ENCODE measurements around the gene NKAIN2. TPM values are rescaled to one million over a fixed set of nuclear protein-coding genes. Genes with fewer than 3 reads are reported as not detected.
"Not testable (repeated sequence)": the region's sequence is repeated elsewhere in the genome, so short reads cannot be mapped to it uniquely, and the experiment has no call there.

Gene NKAIN2
- total RNA-seq, 1 donor from 2014 or later: 4.0 TPM

- peaks cover 4% of the 10 kb centered on the region for H3K9me3 Mint-ChIP-seq (ENCODE audit: low read depth)
- H3K27me3 Mint-ChIP-seq (ENCODE audit: low read depth): no peaks in the 10 kb centered on the region
- no peak for DNase-seq (ENCODE audit: low spot score)
- H3K4me3 Mint-ChIP-seq (ENCODE audit: unreplicated experiment): no peak overlapping the region
- no peak overlapping the region for H3K27ac Mint-ChIP-seq (ENCODE audit: unreplicated experiment)
- H3K36me3 Mint-ChIP-seq (ENCODE audit: low read depth): no peaks in the 10 kb centered on the region
- TF ChIP-seq, protein P1, sequence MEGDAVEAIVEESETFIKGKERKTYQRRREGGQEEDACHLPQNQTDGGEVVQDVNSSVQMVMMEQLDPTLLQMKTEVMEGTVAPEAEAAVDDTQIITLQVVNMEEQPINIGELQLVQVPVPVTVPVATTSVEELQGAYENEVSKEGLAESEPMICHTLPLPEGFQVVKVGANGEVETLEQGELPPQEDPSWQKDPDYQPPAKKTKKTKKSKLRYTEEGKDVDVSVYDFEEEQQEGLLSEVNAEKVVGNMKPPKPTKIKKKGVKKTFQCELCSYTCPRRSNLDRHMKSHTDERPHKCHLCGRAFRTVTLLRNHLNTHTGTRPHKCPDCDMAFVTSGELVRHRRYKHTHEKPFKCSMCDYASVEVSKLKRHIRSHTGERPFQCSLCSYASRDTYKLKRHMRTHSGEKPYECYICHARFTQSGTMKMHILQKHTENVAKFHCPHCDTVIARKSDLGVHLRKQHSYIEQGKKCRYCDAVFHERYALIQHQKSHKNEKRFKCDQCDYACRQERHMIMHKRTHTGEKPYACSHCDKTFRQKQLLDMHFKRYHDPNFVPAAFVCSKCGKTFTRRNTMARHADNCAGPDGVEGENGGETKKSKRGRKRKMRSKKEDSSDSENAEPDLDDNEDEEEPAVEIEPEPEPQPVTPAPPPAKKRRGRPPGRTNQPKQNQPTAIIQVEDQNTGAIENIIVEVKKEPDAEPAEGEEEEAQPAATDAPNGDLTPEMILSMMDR (IDR thresholded peaks at IDR 0.05): no peak
- no peaks in the 10 kb centered on the region for H3K4me1 Mint-ChIP-seq (ENCODE audit: low read depth)
Measured at GRCh38 chr6:124010574-124010973, 206.9 kb downstream of the NKAIN2 start.

- Mint-ChIP-seq H3K4me1 (ENCODE audit: low read depth) (no peaks in the 10 kb centered on the region), H3K27ac (ENCODE audit: unreplicated experiment) (no peak overlapping the region), H3K4me3 (ENCODE audit: unreplicated experiment) (no peak overlapping the region), H3K9me3 (ENCODE audit: low read depth) (peaks cover 4% of the 10 kb centered on the region), H3K36me3 (ENCODE audit: low read depth) (no peaks in the 10 kb centered on the region), H3K27me3 (ENCODE audit: low read depth) (no peaks in the 10 kb centered on the region)
- TF ChIP-seq, protein P1 (IDR thresholded peaks at IDR 0.05): no peak
- DNase-seq (ENCODE audit: low spot score): no peak
Measured at GRCh38 chr6:124011180-124011579, 207.5 kb downstream of the NKAIN2 start.

GRCh38 chr6:124022051-124022450, 218.4 kb downstream of the NKAIN2 start:
- not testable (repeated sequence) for DNase-seq (ENCODE audit: low spot score); H3K36me3 Mint-ChIP-seq (ENCODE audit: low read depth); H3K27ac Mint-ChIP-seq (ENCODE audit: unreplicated experiment); H3K4me1 Mint-ChIP-seq (ENCODE audit: low read depth); H3K4me3 Mint-ChIP-seq (ENCODE audit: unreplicated experiment); H3K9me3 Mint-ChIP-seq (ENCODE audit: low read depth); H3K27me3 Mint-ChIP-seq (ENCODE audit: low read depth)

GRCh38 chr6:124022641-124023040, 219.0 kb downstream of the NKAIN2 start:
- TF ChIP-seq, protein P1 (IDR thresholded peaks at IDR 0.05): no peak
- no peak overlapping the region for H3K4me3 Mint-ChIP-seq (ENCODE audit: unreplicated experiment)
- H3K36me3 Mint-ChIP-seq (ENCODE audit: low read depth): no peaks in the 10 kb centered on the region
- no peak overlapping the region for H3K27ac Mint-ChIP-seq (ENCODE audit: unreplicated experiment)
- peaks cover 4% of the 10 kb centered on the region for H3K4me1 Mint-ChIP-seq (ENCODE audit: low read depth)
- H3K9me3 Mint-ChIP-seq (ENCODE audit: low read depth): no peaks in the 10 kb centered on the region
- H3K27me3 Mint-ChIP-seq (ENCODE audit: low read depth): no peaks in the 10 kb centered on the region
- no peak for DNase-seq (ENCODE audit: low spot score)

GRCh38 chr6:124026694-124027093, 223.0 kb downstream of the NKAIN2 start:
- H3K27me3 Mint-ChIP-seq (ENCODE audit: low read depth): no peaks in the 10 kb centered on the region
- no peak overlapping the region for H3K4me3 Mint-ChIP-seq (ENCODE audit: unreplicated experiment)
- no peaks in the 10 kb centered on the region for H3K36me3 Mint-ChIP-seq (ENCODE audit: low read depth)
- DNase-seq (ENCODE audit: low spot score): no peak
- TF ChIP-seq, protein P1 (IDR thresholded peaks at IDR 0.05): no peak
- H3K4me1 Mint-ChIP-seq (ENCODE audit: low read depth): peaks cover 9% of the 10 kb centered on the region
- no peaks in the 10 kb centered on the region for H3K9me3 Mint-ChIP-seq (ENCODE audit: low read depth)
- H3K27ac Mint-ChIP-seq (ENCODE audit: unreplicated experiment): no peak overlapping the region

GRCh38 chr6:124027392-124027791, 223.7 kb downstream of the NKAIN2 start:
- no peak for DNase-seq (ENCODE audit: low spot score)
- H3K36me3 Mint-ChIP-seq (ENCODE audit: low read depth): no peaks in the 10 kb centered on the region
- peaks cover 9% of the 10 kb centered on the region for H3K4me1 Mint-ChIP-seq (ENCODE audit: low read depth)
- no peaks in the 10 kb centered on the region for H3K27me3 Mint-ChIP-seq (ENCODE audit: low read depth)
- no peak overlapping the region for H3K27ac Mint-ChIP-seq (ENCODE audit: unreplicated experiment)
- no peaks in the 10 kb centered on the region for H3K9me3 Mint-ChIP-seq (ENCODE audit: low read depth)
- TF ChIP-seq, protein P1 (IDR thresholded peaks at IDR 0.05): no peak
- no peak overlapping the region for H3K4me3 Mint-ChIP-seq (ENCODE audit: unreplicated experiment)
